ENCODE measurements around the gene LIMCH1. TPM values are rescaled to one million over a fixed set of nuclear protein-coding genes. Genes with fewer than 3 reads are reported as not detected.

The LIMCH1 gene
- total RNA-seq, 1 donor from 2014 or later, result 12.7 TPM

DNA sequence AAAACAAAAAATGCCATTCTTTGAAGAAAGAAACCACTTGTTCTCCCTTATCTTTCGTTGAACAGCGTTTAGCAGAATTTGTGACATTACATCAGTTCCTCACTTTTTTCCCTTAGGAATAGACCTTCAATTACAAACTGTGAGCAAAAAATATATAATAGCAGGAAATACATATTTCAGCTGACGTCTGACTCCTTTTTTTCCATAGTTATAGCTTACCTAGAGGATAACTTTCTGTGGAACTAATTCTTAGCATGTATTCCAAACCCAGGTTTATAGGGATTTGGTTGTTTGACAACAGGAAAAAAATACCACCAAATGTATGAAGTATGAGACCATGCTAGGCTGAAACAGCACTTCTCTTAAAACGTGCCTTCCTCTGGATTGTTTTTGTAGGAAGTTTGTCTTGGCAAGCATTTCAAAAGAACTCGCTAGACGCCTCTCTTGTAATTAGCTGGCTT, 2.0 kb upstream of the LIMCH1 start:
- Mint-ChIP-seq H3K4me1 (ENCODE audit: low read depth) (peaks cover 15% of the 10 kb centered on the region), H3K27me3 (peaks cover 41% of the 10 kb centered on the region), H3K9me3 (ENCODE audit: low read depth) (no peaks in the 10 kb centered on the region), H3K27ac (no peak overlapping the region), H3K36me3 (ENCODE audit: insufficient read depth) (no peaks in the 10 kb centered on the region), H3K4me3 (ENCODE audit: low read depth) (no peak overlapping the region)
- TF ChIP-seq CTCF (IDR thresholded peaks at IDR 0.05; ENCODE audit: unreplicated experiment), result no peak
- no peak for DNase-seq (ENCODE audit: low spot score, unreplicated experiment)

GRCh38 chr4:41537292-41537890, 566 bp upstream of the LIMCH1 start:
- Mint-ChIP-seq H3K9me3 (ENCODE audit: low read depth) (no peaks in the 10 kb centered on the region), H3K4me1 (ENCODE audit: low read depth) (peaks cover 19% of the 10 kb centered on the region), H3K4me3 (ENCODE audit: low read depth) (no peak overlapping the region), H3K36me3 (ENCODE audit: insufficient read depth) (no peaks in the 10 kb centered on the region), H3K27me3 (peaks cover 33% of the 10 kb centered on the region), H3K27ac (no peak overlapping the region)
- DNase-seq (ENCODE audit: low spot score, unreplicated experiment), result no peak
- TF ChIP-seq CTCF (IDR thresholded peaks at IDR 0.05; ENCODE audit: unreplicated experiment), result no peak

DNA sequence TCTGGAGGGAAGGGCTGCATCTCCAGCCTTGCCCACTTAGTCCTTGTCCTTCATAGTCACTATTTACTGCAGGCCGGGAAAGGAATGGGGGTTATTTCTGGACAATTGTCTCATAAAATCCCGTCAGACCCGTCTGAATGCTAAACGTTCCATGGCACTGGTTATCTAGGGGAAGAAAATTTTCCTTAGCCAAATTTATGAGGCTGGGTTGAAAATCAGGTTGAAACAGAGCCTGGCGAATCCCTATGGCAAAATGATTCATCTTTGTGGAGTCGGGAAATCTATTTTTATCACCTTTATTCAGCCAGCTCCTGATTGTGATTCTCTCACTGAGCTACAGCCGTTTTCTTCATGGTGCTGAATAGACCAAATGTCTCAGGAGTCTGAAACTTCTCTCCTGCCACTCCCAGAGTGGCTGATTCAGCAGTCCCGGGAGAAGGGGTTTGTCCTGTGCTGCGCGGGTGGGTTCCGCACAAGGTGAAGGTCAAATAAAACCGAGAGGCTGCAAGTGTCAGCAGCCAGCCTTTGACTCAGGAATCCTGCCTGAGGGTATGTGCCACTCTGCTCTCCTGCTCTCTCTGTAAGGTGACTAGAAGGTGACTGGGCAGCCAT, 1.0 kb downstream of the LIMCH1 start:
- peaks cover 26% of the 10 kb centered on the region for H3K27me3 Mint-ChIP-seq
- peaks cover 11% of the 10 kb centered on the region for H3K4me1 Mint-ChIP-seq (ENCODE audit: low read depth)
- no peak overlapping the region for H3K27ac Mint-ChIP-seq
- DNase-seq (ENCODE audit: low spot score, unreplicated experiment), result no peak
- H3K4me3 Mint-ChIP-seq (ENCODE audit: low read depth), result no peak overlapping the region
- TF ChIP-seq CTCF (IDR thresholded peaks at IDR 0.05; ENCODE audit: unreplicated experiment), result no peak
- no peaks in the 10 kb centered on the region for H3K36me3 Mint-ChIP-seq (ENCODE audit: insufficient read depth)
- H3K9me3 Mint-ChIP-seq (ENCODE audit: low read depth), result no peaks in the 10 kb centered on the region

DNA sequence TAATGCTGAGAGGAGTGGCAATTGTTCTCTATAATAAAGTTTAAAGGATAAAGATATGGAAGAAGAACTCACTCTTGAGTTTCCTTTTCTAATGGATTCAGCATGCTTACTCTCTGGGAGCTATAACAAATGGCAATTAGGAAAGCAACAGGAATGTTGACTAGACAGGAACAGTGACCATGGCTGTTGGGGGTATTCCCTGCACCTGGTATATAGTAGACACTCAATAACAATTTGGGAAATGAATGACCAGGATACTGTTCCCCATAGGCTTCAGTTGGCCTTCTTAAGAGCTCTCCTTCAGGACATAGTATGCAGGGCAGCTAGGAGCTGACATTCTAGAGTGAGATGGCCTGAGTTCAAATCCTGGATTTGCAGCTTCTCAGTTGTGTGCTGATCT, 1.8 kb downstream of the LIMCH1 start:
- H3K4me1 Mint-ChIP-seq (ENCODE audit: low read depth), result peaks cover 11% of the 10 kb centered on the region
- no peak for DNase-seq (ENCODE audit: low spot score, unreplicated experiment)
- H3K36me3 Mint-ChIP-seq (ENCODE audit: insufficient read depth), result no peaks in the 10 kb centered on the region
- H3K9me3 Mint-ChIP-seq (ENCODE audit: low read depth), result no peaks in the 10 kb centered on the region
- TF ChIP-seq CTCF (IDR thresholded peaks at IDR 0.05; ENCODE audit: unreplicated experiment), result no peak
- peaks cover 29% of the 10 kb centered on the region for H3K27me3 Mint-ChIP-seq
- no peak overlapping the region for H3K4me3 Mint-ChIP-seq (ENCODE audit: low read depth)
- H3K27ac Mint-ChIP-seq, result no peak overlapping the region

- no peaks in the 10 kb centered on the region for H3K36me3 Mint-ChIP-seq (ENCODE audit: insufficient read depth)
- peaks cover 31% of the 10 kb centered on the region for H3K27me3 Mint-ChIP-seq
- H3K4me1 Mint-ChIP-seq (ENCODE audit: low read depth), result peaks cover 11% of the 10 kb centered on the region
- no peak overlapping the region for H3K27ac Mint-ChIP-seq
- TF ChIP-seq CTCF (IDR thresholded peaks at IDR 0.05; ENCODE audit: unreplicated experiment), result no peak
- H3K4me3 Mint-ChIP-seq (ENCODE audit: low read depth), result no peak overlapping the region
- H3K9me3 Mint-ChIP-seq (ENCODE audit: low read depth), result no peaks in the 10 kb centered on the region
- no peak for DNase-seq (ENCODE audit: low spot score, unreplicated experiment)
Measured at GRCh38 chr4:41540687-41541086, 2.7 kb downstream of the LIMCH1 start.

Measured in progenitor cell of endocrine pancreas (in vitro differentiated cells).